ENCODE measurements around the gene XPC. TPM values are rescaled to one million over a fixed set of nuclear protein-coding genes. Genes with fewer than 3 reads are reported as not detected.

XPC gene
- total RNA-seq, 1 donor from 2014 or later: 40.1 TPM

DNA sequence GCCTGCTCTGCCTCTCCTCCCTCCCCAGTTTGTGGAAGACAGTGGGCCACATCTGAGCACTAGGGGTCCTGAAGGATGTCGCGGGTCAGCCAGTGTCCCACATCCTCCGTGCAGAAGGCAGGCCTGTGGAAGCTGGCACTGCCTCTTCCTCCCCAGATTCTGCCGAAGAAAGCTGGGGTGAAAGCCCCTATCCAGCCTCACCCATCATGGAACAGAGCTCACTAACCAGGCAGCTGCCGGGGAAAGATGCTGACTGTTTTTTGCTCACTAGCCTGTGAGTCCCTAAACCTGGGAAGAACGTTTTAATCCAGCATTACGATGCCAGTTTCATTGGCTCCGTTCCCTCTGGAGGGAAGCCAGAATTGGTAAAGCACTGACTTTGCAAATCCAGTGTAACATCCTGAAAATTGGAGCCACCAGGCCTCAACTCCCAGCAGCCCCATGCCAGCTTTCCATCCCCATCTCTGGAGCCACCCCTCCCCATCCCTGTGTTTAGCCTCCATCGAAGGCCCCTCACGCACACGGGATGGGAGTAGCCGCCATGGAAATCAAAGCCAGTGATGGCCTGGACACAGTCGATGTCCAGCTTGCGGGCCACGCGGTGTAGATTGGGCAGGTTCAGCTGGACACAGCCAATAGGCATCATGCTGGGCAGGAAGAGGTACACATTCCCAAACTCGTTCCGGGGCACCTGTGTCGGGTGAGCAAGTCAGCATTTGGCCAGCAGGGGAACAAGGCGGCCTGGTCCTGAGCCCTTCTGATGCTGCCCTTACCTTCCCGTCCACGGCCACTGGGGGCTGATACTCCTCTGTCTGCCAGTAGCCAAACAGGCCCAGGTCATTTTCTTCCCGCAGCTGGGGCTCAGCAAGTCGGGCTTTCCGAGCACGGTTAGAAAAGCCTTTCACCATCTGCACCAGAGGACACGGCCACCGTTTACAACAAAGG is 30.1 kb downstream of the XPC start:
- H3K27ac Mint-ChIP-seq: no peak overlapping the region
- no peak for DNase-seq (ENCODE audit: low spot score, unreplicated experiment)
- no peak overlapping the region for H3K4me3 Mint-ChIP-seq (ENCODE audit: low read depth)
- TF ChIP-seq, protein P1, sequence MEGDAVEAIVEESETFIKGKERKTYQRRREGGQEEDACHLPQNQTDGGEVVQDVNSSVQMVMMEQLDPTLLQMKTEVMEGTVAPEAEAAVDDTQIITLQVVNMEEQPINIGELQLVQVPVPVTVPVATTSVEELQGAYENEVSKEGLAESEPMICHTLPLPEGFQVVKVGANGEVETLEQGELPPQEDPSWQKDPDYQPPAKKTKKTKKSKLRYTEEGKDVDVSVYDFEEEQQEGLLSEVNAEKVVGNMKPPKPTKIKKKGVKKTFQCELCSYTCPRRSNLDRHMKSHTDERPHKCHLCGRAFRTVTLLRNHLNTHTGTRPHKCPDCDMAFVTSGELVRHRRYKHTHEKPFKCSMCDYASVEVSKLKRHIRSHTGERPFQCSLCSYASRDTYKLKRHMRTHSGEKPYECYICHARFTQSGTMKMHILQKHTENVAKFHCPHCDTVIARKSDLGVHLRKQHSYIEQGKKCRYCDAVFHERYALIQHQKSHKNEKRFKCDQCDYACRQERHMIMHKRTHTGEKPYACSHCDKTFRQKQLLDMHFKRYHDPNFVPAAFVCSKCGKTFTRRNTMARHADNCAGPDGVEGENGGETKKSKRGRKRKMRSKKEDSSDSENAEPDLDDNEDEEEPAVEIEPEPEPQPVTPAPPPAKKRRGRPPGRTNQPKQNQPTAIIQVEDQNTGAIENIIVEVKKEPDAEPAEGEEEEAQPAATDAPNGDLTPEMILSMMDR (IDR thresholded peaks at IDR 0.05; ENCODE audit: unreplicated experiment): no peak
- H3K4me1 Mint-ChIP-seq (ENCODE audit: low read depth): peaks cover 4% of the 10 kb centered on the region
- no peaks in the 10 kb centered on the region for H3K9me3 Mint-ChIP-seq (ENCODE audit: low read depth)
- H3K36me3 Mint-ChIP-seq (ENCODE audit: insufficient read depth): peaks cover 12% of the 10 kb centered on the region
- no peaks in the 10 kb centered on the region for H3K27me3 Mint-ChIP-seq

DNA sequence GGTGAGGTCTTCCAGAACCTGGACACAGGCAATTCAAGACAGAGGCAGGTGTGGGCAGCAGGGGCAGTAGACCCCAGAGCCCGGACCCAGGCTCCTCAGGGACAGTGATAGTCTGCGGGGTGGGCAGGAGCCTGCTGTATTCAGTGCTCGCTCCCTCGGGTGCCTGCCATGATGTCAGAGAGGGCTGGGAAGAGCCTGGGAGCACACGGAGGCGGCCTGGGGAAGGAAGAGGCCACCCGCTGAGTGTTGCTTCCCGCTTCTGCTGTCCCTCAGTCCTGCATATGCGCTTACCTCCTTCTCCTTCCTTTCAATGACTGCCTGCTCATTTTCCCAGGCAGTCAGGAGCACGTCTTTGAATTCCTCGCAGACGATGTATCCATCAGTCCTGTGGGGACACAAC is 30.8 kb downstream of the XPC start:
- no peak for DNase-seq (ENCODE audit: low spot score, unreplicated experiment)
- Mint-ChIP-seq H3K4me3 (ENCODE audit: low read depth) (no peak overlapping the region), H3K27ac (no peak overlapping the region), H3K36me3 (ENCODE audit: insufficient read depth) (peaks cover 12% of the 10 kb centered on the region), H3K27me3 (no peaks in the 10 kb centered on the region), H3K4me1 (ENCODE audit: low read depth) (peaks cover 4% of the 10 kb centered on the region), H3K9me3 (ENCODE audit: low read depth) (no peaks in the 10 kb centered on the region)
- TF ChIP-seq, protein P1 (IDR thresholded peaks at IDR 0.05; ENCODE audit: unreplicated experiment): no peak

DNA sequence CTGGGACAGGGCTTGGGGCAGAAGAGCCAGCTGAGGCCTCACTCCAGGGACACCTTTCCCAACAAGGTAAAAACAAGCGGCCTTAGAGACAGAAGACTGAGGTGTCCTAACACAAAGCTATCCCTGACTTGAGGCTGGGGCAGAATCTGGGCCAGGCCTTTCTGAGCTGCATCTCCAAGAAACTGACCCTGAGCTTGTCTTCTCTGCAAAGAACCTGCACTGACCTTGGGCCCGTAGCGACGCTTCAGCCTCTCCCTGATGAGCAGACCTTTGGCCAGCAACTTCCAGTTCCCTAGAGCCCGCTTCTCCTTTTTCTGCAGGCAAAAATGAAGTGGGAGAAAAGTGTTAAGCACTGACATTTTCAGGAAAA is 31.4 kb downstream of the XPC start:
- no peak for DNase-seq (ENCODE audit: low spot score, unreplicated experiment)
- Mint-ChIP-seq H3K27ac (no peak overlapping the region), H3K9me3 (ENCODE audit: low read depth) (no peaks in the 10 kb centered on the region), H3K4me1 (ENCODE audit: low read depth) (peaks cover 4% of the 10 kb centered on the region), H3K4me3 (ENCODE audit: low read depth) (no peak overlapping the region), H3K36me3 (ENCODE audit: insufficient read depth) (peaks cover 11% of the 10 kb centered on the region), H3K27me3 (no peaks in the 10 kb centered on the region)
- TF ChIP-seq, protein P1 (IDR thresholded peaks at IDR 0.05; ENCODE audit: unreplicated experiment): no peak

DNA sequence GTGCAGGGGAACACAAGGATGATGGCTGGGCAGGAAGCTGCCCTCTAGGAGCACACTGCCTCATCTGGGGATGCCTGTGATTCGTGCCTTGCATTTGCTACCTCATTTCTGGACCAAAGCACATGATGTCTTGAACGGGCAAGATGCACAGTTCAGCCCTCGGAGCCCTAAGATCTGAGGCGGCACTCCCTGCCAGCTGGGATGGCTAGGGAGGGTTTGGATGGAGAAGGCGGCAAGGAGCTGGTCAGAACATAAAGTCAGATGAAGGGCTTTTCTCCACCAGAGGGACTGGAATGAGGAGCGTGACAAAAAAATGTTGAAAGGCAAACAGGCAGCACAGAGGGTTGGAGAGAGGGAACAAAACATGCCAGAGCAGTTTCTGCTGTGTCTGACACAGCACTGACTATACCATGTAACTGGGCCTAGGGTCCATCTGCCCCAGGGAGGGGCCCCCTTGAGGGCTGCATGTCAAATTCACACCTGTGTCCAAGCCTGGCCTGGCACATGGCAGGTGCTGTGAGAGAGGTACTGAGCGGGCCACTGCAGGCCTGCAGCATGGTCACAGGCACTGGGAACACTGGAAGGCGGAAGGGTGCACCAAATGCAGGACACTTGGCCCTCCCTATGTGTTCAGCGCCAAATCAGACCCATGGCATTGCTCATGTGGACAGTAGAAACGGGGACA is 31.9 kb downstream of the XPC start:
- TF ChIP-seq, protein P1 (IDR thresholded peaks at IDR 0.05; ENCODE audit: unreplicated experiment): no peak
- H3K4me1 Mint-ChIP-seq (ENCODE audit: low read depth): peaks cover 4% of the 10 kb centered on the region
- H3K9me3 Mint-ChIP-seq (ENCODE audit: low read depth): no peaks in the 10 kb centered on the region
- H3K36me3 Mint-ChIP-seq (ENCODE audit: insufficient read depth): peaks cover 11% of the 10 kb centered on the region
- no peak overlapping the region for H3K4me3 Mint-ChIP-seq (ENCODE audit: low read depth)
- no peak for DNase-seq (ENCODE audit: low spot score, unreplicated experiment)
- peak overlapping the region; percentile 91 for H3K27ac Mint-ChIP-seq
- H3K27me3 Mint-ChIP-seq: no peaks in the 10 kb centered on the region

DNA sequence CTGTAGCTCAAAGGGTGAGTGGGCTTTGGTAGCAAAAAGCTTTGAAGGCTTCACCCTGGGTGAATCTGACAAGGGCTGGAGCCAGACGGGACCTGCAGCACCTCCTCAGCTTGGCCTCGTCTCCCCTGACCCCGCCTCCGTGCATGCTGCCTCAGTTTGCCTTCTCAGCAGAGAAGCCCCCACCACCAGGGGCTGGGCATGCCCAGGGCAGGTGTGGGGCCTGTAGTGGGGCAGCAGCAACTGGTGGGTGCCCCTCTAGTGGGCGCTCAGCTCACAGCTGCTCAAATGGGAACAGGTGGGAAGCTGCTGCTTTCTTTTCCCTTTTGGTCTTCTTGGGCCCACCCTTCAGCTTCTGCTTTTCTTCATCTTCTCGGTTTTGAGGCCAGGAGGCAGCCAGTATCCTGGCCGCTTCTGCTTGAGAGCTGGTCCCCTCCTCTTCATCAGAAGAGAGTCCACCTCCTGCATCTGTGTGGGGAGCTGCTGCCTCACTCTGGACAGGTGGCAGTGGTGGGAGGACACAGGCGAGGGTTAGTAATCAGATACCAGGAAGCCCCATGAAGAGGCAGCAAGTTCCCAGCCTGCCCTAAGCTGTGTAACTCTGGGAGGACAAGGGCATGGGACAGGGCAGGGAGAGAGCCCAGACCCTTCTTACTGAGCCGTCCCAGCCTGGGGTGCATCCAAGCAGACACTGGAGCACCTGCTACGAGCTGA is 32.6 kb downstream of the XPC start:
- peaks cover 10% of the 10 kb centered on the region for H3K36me3 Mint-ChIP-seq (ENCODE audit: insufficient read depth)
- H3K27ac Mint-ChIP-seq: no peak overlapping the region
- H3K27me3 Mint-ChIP-seq: no peaks in the 10 kb centered on the region
- TF ChIP-seq, protein P1 (IDR thresholded peaks at IDR 0.05; ENCODE audit: unreplicated experiment): no peak
- peaks cover 4% of the 10 kb centered on the region for H3K4me1 Mint-ChIP-seq (ENCODE audit: low read depth)
- no peaks in the 10 kb centered on the region for H3K9me3 Mint-ChIP-seq (ENCODE audit: low read depth)
- no peak for DNase-seq (ENCODE audit: low spot score, unreplicated experiment)
- no peak overlapping the region for H3K4me3 Mint-ChIP-seq (ENCODE audit: low read depth)

Data from progenitor cell of endocrine pancreas (in vitro differentiated cells).